ENCODE results near the gene SLC25A45. TPM values are rescaled to one million over a fixed set of nuclear protein-coding genes. Genes with fewer than 3 reads are reported as not detected.

SLC25A45 gene
- total and polyA plus RNA-seq, 5 donors, result 5.5 to 7.7 (median 7.1) TPM

DNA sequence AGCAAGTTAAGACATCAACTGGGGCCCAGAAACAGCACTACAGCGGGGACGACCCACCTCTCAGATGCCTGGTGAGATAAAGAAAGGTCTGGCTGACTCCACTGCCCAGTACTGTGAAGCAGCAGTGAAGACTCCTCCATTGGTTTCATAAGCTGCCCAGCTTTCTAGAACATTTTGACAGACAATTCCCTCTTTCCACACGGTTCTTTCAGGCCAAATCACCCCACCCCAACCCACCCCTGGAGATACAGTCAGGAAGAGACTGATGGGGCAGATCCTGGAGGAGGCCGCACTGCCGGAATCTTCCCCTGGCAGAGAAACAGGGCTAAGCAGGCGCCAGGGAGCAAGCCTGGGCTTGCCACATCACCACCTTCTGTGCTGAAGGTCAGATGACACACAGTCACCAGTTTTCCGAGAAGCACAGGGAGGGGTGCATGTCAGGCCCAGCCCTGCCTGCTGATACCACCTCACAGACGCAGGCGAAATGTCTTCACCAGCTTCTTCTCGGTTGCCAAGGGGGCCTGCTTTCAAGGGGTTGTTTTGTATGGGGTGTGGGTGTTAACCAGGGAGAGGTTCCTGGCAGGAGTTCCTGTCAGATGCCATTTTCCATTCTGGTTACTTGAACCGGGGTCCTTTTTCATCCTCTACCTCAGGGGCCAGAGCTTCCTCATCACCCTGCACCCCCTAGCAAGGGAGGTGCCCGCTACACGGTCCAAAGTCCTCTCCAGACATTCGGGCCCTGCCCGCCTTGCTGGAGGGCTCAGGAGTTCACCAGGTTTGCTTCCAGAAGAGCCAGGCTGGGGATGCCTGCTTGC is 38.7 kb upstream of the SLC25A45 start:
- peak; percentile 94 to 97 (median 96) for DNase-seq
- 3% methylated on average over 15 of the region's 15 CpGs for WGBS
- peaks cover 14% of the 10 kb centered on the region for H3K4me1 ChIP-seq (ENCODE audit: control insufficient read depth, insufficient read depth, low read length)

DNA sequence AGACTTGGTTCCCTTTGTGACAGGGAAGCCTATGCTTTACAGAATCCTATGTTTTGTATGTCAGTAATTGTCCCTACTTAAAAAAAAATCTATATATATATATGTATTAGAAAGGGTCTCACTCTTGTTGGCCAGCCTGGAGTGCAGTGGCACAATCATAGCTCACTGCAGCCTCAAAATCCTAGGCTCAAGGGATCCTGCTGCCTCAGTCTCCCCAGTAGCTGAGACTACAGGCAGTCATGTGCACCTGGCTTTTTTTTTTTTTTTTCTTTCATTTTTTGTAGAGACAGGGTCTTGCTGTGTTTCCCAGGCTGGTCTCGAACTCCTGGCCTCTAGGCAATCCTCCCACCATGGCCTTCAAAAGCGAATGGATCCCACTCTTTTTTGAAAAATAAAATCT is 38.1 kb upstream of the SLC25A45 start:
- 78% methylated on average over 2 of the region's 2 CpGs for WGBS
- DNase-seq (peak in 2 of 3 donors; percentile 9 to 26), ATAC-seq (no peak)
- no peaks in the 10 kb centered on the region for H3K27me3 ChIP-seq (ENCODE audit: control insufficient read depth, insufficient read depth)
- H3K27ac ChIP-seq (ENCODE audit: low read length), result peak overlapping the region; percentile 95
- intact Hi-C loops (cut with DNase I), result loop anchor here in 1 of 4 donors (5.0 kb wide), 1 partner anchor 77 kb away; the partner anchor contains the start of gene MALAT1
- H3K9me3 ChIP-seq (ENCODE audit: control insufficient read depth, low read length), result no peaks in the 10 kb centered on the region
- H3K4me3 ChIP-seq (ENCODE audit: low read length), result no peak overlapping the region
- H3K4me1 ChIP-seq (ENCODE audit: control insufficient read depth, insufficient read depth, low read length), result peaks cover 14% of the 10 kb centered on the region

More for the DNA sequence above, 38.7 kb upstream of the SLC25A45 start:
- ATAC-seq, result peak; percentile 62 to 63
- Histone ChIP-seq H3K4me3 (ENCODE audit: low read length) (peak overlapping the region; percentile 83), H3K27ac (ENCODE audit: low read length) (peak overlapping the region; percentile 95), H3K9me3 (ENCODE audit: control insufficient read depth, low read length) (no peaks in the 10 kb centered on the region), H3K27me3 (ENCODE audit: control insufficient read depth, insufficient read depth) (no peaks in the 10 kb centered on the region)
- intact Hi-C loops (cut with DNase I), result loop anchor here in 1 of 4 donors (5.0 kb wide), 1 partner anchor 76 kb away; the partner anchor contains the start of gene MALAT1

DNA sequence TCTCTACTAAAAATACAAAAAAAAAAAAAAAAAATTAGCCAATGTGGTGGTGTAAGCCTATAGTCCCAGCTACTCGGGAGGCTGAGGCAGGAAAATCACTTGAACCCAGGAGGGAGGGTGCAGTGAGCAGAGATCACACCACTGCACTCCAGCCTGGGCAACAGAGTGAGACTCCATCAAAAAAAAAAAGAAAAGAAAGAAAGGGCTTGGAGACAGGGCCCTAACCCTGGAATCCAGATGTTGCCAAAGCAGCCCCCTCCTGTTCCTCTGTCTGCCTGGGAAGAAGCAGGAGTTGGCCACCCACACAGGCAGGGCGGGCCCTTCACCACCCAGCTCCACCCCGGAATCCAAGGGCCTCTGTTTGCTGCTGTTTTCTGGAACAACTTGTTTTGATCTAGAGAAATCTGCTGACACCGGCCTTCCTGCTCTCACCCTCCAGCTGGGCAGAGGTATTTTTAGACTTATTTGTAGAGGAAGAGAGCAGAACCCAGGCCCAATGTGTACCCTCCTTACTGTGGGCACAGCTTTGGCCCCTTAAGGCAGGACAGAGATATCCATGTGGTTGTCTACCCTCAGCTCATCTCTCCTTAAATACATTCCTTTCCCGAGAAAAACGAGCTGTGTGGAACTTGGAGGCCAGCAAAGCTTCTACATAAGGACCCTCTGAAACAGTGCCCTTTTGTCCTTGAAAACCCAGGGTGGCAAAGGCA is 37.5 kb upstream of the SLC25A45 start:
- Histone ChIP-seq H3K4me1 (ENCODE audit: control insufficient read depth, insufficient read depth, low read length) (peaks cover 14% of the 10 kb centered on the region), H3K27me3 (ENCODE audit: control insufficient read depth, insufficient read depth) (no peaks in the 10 kb centered on the region), H3K9me3 (ENCODE audit: control insufficient read depth, low read length) (no peaks in the 10 kb centered on the region), H3K27ac (ENCODE audit: low read length) (peak overlapping the region; percentile 95), H3K4me3 (ENCODE audit: low read length) (no peak overlapping the region)
- under 1% methylated on average over 6 of the region's 6 CpGs for WGBS
- peak; percentile 92 to 97 (median 95) for DNase-seq
- intact Hi-C loops (cut with DNase I), result loop anchor here in 3 of 4 donors (2.0 to 5.0 kb wide), 4 partner anchors 77 to 92 kb away; partner anchors contain the start of gene MALAT1 (in 2 of the 3)
- ATAC-seq, result peak; percentile 40 to 54

DNA sequence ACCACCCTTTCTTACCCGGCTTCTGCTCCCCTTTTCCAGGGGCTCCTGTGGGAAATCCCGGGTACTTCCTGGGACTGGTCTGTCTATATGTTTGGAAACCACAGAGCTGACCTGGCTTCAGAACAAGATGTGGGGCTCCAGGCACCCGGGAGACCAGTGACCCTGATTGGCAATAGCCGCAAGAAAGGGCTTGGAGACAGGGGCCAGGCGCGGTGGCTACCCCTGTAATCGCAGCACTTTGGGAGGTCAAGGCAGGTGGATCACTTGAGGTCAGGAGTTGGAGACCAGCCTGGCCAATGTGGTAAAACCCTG is 37.0 kb upstream of the SLC25A45 start:
- intact Hi-C loops (cut with DNase I), result loop anchor here in 3 of 4 donors (2.0 to 5.0 kb wide), 3 partner anchors 79 to 93 kb away; partner anchors contain the start of gene MALAT1 (in 1 of the 3)
- Histone ChIP-seq H3K9me3 (ENCODE audit: control insufficient read depth, low read length) (no peaks in the 10 kb centered on the region), H3K4me1 (ENCODE audit: control insufficient read depth, insufficient read depth, low read length) (peaks cover 14% of the 10 kb centered on the region), H3K4me3 (ENCODE audit: low read length) (peak overlapping the region; percentile 43), H3K27me3 (ENCODE audit: control insufficient read depth, insufficient read depth) (no peaks in the 10 kb centered on the region), H3K27ac (ENCODE audit: low read length) (peak overlapping the region; percentile 95)
- 23% methylated on average over 7 of the region's 7 CpGs for WGBS
- DNase-seq (peak in 2 of 3 donors; percentile 65 to 67), ATAC-seq (no peak)

DNA sequence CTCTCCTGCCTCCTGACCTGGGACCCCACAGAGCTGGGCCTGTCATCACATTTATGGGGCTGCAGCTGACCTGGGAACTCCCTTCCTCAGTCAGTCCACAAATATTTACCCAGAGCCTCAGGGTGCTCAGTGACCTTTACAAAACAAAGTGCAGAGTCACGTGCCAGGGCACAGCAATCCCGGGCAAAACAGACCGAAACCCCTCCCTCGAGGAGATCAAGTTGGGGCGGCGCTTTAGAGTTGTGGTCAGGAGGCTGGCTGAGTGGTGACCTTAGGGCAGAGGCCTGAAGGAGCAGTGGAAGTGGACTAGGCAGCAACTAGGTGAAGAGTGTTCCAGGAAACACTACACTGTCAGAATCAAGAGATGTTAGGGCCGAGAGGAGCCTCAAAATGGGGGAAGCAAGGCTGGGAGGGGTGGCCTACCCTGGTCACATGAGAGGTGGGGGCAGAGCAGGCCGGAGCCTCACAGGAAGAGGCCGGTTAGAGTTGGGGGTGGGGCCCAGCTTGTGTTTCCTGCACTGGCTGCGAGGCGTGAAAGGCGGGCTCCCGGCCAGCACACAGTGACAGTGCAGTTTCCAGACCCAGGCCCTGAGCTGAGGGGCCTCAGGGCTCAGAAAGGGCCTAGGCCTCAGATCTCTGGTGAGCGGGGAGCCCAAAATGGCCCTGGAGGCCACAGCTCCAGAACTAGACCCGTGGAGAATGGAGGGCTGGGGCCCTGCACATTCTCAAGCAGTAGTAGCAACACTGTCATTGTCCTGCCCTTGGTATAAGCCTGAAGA is 36.4 kb upstream of the SLC25A45 start:
- H3K4me1 ChIP-seq (ENCODE audit: control insufficient read depth, insufficient read depth, low read length), result peaks cover 14% of the 10 kb centered on the region
- intact Hi-C loops (cut with DNase I), result loop anchor here in 3 of 4 donors (2.0 to 5.0 kb wide), 3 partner anchors 80 to 93 kb away; partner anchors contain the start of gene MALAT1 (in 1 of the 3)
- ATAC-seq (peak; percentile 63), DNase-seq (peak; percentile 99 to 100 (median 99))
- H3K4me3 ChIP-seq (ENCODE audit: low read length), result peak overlapping the region; percentile 43
- H3K27ac ChIP-seq (ENCODE audit: low read length), result peak overlapping the region; percentile 95
- WGBS, result under 1% methylated on average over 15 of the region's 15 CpGs
- no peaks in the 10 kb centered on the region for H3K27me3 ChIP-seq (ENCODE audit: control insufficient read depth, insufficient read depth)
- no peaks in the 10 kb centered on the region for H3K9me3 ChIP-seq (ENCODE audit: control insufficient read depth, low read length)

DNA sequence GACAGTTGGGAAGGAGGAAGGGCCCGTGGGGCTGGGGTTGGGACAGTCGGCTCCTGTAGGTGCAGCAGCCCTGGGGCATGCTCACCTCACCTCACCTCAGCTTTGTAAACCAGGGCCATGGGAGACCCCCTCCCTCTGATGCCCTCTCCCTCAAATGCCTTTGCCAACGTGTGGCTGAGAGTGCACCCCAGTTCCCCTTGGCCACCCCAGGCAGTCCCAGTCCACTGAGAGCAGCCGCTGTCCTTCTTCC is 35.9 kb upstream of the SLC25A45 start:
- Histone ChIP-seq H3K4me1 (ENCODE audit: control insufficient read depth, insufficient read depth, low read length) (peaks cover 14% of the 10 kb centered on the region), H3K9me3 (ENCODE audit: control insufficient read depth, low read length) (no peaks in the 10 kb centered on the region), H3K27ac (ENCODE audit: low read length) (peak overlapping the region; percentile 95), H3K4me3 (ENCODE audit: low read length) (no peak overlapping the region), H3K27me3 (ENCODE audit: control insufficient read depth, insufficient read depth) (no peaks in the 10 kb centered on the region)
- WGBS, result 0% methylated on average over 4 of the region's 4 CpGs
- DNase-seq (no peak), ATAC-seq (no peak)
- intact Hi-C loops (cut with DNase I), result loop anchor here in 3 of 4 donors (2.0 to 5.0 kb wide), 3 partner anchors 80 to 94 kb away; partner anchors contain the start of gene MALAT1 (in 1 of the 3)

DNA sequence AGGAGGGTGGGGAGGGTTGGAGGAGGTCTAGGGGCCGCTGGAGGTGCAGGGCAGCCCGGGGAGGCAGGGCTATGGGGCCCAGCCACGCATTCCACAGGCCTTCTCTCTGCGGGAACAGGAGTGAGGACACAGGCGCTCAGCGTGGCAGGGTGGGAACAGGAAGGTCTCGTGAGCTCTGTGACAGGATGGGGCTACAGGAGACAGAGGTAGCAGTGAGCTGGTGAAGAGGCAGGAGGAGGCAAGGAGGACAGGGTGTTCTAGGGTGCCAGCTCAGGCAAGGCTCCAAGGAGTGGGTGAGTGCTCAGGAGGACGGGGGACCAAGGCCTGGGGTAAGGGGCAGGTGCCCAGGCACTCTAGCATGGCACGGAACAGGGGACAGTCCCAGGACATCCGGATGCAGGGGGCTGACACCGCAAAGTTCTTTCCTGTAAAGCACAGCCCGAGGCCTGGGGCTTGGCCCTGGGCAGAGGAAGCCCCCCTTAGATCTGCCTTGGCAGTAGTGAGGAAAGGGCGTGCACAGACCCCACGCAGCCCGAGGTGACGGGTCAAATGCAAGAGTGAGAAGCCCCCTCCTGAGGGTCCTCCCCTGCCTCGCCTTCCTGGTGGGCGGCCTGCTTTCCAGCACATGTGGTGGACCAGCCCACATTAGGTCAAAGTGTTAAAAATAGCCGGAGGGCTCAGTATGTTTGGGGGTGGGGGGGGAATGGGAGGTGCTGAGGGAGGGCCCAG is 35.4 kb upstream of the SLC25A45 start:
- H3K27ac ChIP-seq (ENCODE audit: low read length), result peak overlapping the region; percentile 95
- H3K4me1 ChIP-seq (ENCODE audit: control insufficient read depth, insufficient read depth, low read length), result peaks cover 14% of the 10 kb centered on the region
- peak; percentile 66 to 85 (median 85) for DNase-seq
- peak; percentile 2 to 3 for ATAC-seq
- H3K4me3 ChIP-seq (ENCODE audit: low read length), result no peak overlapping the region
- intact Hi-C loops (cut with DNase I), result loop anchor here in 3 of 4 donors (2.0 to 5.0 kb wide), 3 partner anchors 81 to 94 kb away; partner anchors contain the start of gene MALAT1 (in 1 of the 3)
- WGBS, result 9% methylated on average over 19 of the region's 19 CpGs
- H3K9me3 ChIP-seq (ENCODE audit: control insufficient read depth, low read length), result no peaks in the 10 kb centered on the region
- H3K27me3 ChIP-seq (ENCODE audit: control insufficient read depth, insufficient read depth), result no peaks in the 10 kb centered on the region

DNA sequence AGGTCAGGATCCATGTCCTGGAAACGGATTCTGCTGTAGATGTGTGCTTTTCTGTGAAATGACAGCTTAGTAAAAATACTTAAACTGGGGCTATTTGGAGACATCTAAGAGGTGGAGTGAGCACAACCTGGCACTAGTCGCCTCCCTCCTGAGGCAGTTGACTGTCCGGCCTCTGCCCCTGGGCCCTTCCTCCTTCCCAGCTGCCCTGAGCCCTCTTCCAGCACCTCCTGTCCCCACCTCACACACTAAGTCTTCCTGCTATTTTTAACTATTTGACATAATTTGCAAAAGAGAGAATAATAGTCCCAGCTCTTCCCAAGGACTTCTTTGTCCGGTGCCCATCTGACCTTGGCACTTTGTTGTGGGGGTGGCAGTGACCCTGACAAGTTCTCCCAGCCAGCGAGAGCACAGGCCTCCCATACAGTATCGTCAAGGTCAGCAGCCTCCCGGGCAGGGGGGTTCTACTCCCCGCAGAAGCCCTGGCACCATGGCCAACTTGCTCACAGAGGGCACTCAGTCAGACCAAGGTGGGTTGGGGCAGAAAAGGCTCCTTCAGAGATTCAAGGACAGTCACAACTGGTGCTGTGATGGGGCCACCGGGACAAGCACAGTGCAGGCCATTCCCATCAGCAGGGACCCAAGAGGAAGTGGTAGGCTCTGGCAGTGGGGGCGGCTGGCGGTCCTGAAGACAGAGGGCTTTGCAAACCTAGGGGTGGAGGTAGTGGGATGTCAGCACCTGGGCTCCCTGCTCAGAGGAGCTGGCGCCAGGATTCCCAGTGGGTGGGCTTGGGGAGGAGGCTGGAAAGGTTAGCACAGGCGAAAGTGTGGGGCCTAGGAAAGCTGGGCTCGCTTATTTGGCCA is 34.6 kb upstream of the SLC25A45 start:
- ATAC-seq, result no peak

DNA sequence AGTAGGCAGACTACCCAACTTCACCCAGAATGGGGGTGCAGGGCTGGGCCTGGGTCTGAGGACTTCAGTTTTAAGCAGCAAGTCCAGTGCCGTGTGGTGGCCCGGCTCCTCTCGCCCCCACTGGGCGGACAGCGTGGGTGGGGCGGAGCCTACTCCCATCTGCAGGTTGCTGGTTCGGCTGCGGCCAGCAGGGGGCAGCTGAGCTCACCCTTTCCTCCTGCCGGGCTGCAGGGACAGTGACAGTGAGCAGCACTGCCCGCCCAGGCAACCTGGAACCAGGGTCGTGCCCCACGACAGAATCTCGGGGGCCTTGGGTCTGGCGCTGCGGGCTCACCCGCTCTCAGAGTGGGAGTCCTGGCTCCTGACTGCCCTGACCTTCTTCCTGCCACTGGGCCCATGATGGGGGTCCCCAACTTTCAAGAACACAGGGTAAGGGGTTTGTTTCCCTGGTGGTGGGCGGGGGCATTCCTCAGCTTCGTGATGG is 33.9 kb upstream of the SLC25A45 start:
- Histone ChIP-seq H3K4me3 (ENCODE audit: low read length) (peak overlapping the region; percentile 16), H3K27ac (ENCODE audit: low read length) (peak overlapping the region; percentile 95), H3K9me3 (ENCODE audit: control insufficient read depth, low read length) (no peaks in the 10 kb centered on the region), H3K4me1 (ENCODE audit: control insufficient read depth, insufficient read depth, low read length) (peaks cover 16% of the 10 kb centered on the region), H3K27me3 (ENCODE audit: control insufficient read depth, insufficient read depth) (no peaks in the 10 kb centered on the region)
- ATAC-seq, result peak; percentile 42
- DNase-seq, result peak; percentile 91 to 98 (median 97)
- intact Hi-C loops (cut with DNase I), result loop anchor here in 2 of 4 donors (5.0 kb wide), 2 partner anchors 91 to 96 kb away; no protein-coding TSS in a partner anchor
- WGBS, result 3% methylated on average over 18 of the region's 18 CpGs

More for the DNA sequence above, 34.6 kb upstream of the SLC25A45 start:
- Histone ChIP-seq H3K27ac (ENCODE audit: low read length) (peak overlapping the region; percentile 95), H3K4me3 (ENCODE audit: low read length) (peak overlapping the region; percentile 16), H3K4me1 (ENCODE audit: control insufficient read depth, insufficient read depth, low read length) (peaks cover 16% of the 10 kb centered on the region), H3K27me3 (ENCODE audit: control insufficient read depth, insufficient read depth) (no peaks in the 10 kb centered on the region), H3K9me3 (ENCODE audit: control insufficient read depth, low read length) (no peaks in the 10 kb centered on the region)
- DNase-seq, result peak; percentile 46 to 78 (median 76)
- 27% methylated on average over 14 of the region's 14 CpGs for WGBS
- intact Hi-C loops (cut with DNase I), result loop anchor here in 2 of 4 donors (5.0 kb wide), 2 partner anchors 90 to 95 kb away; no protein-coding TSS in a partner anchor

All from right cardiac atrium (tissue), 5 donors.